Activated CD4-positive, alpha-beta T cell treated with anti-CD3 and anti-CD28 coated beads for 24 hours (primary cell): ENCODE data around the gene PDE11A.
"Not testable (repeated sequence)": the region's sequence is repeated elsewhere in the genome, so short reads cannot be mapped to it uniquely, and the experiment has no call there.

ENCODE experiments used
- DNase-seq, 2 donors: peaks; one replicate each; pipeline ENCODE4 v3.0.0-alpha.2; 2020; ENCODE audit warnings: low read depth in 2 of 2

Gene PDE11A

GRCh38 chr2:177818412-177818811 is 254.2 kb downstream of the PDE11A start:
- no peak for DNase-seq

DNA sequence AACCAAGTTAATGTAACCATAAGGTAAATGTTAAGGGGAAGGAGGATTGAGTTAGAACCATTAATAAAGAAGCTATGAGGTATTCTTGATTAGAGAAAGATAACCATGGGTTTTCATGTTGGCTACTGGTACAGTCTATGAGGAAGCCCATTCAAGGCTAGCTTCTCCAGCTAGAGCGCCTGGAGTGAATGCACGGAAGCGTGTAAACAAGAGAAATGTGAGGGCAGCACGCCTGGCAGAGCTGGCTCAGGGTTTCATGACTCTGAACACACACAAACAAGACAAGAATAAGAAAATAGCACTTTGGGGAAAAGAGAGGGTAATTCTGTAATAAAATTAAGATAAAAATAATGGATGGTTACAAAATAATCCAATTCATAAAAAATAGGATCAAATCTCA is 255.3 kb downstream of the PDE11A start:
- no peak for DNase-seq

DNA sequence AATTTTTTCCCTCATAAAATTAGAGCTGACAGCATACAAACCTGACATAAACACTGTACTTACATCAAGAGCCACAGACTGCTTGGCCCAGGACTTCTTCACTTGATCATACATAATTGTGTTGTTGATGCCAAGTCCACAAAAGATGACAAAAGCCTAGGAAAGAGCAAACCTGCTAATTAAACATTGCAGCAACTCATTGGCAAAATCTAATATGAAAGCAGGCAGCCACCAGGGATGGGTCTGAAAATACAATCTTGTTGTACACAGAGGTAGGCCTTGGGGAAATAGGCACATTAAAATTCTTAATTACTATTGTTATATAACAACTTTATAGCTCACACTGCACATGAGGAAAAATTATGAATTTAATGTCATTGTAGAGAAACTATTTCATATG is 255.8 kb downstream of the PDE11A start:
- DNase-seq, result no peak

DNA sequence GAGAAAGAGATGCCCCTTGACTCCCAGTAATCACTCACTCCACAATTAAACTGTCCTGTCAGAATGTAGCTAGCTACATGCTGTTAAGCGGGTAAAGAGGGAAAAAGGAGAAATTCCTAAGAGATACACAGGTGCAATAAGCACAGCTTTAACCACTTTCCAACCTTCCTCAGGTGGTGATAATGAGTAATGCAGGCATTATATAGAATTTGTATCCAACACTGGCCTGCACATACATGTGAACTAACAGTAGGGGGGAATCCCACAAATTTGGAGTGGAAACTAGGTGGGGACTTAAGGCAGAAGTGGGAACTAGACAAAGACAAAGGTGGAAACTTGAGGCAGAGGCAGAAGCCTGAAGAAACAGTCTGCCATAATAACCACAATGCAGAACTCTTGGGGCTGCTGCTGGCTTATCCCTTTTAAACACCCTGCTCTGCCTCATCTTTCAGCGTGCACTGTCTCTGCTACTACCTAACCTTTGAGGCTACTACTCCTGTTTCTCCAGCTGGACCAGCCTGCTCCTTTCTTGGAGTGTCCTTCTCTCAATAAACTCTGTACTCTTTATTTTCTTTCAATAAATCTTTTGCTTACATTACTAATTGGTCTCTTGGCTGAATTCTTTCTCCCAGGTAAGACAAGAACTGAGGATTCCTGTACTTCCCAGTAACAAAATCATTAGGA is 259.7 kb downstream of the PDE11A start:
- no peak for DNase-seq

GRCh38 chr2:177810906-177811305 is 261.7 kb downstream of the PDE11A start:
- DNase-seq, result no peak

GRCh38 chr2:177808984-177809809 is 263.4 kb downstream of the PDE11A start:
- DNase-seq, result no peak

DNA sequence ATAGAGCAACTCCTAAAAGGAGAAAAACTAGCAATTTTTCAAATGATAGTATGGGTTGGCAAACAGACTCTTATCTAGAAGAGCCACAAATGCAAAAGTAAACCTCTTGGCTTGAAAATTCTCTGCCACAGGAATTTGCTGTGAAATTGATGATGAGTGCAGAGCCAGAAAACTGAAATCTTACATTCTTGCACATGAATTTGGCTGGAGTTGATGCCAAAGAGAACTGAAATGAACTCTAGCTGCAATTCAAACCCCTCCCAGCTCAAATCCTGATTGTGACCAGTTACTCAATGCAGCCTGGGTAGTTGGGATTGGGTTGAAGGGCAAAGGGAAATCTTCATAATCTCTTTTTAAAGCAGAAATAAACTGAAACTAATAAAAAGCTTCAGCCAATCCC is 266.6 kb downstream of the PDE11A start:
- DNase-seq, result no peak

GRCh38 chr2:177799531-177799930 is 273.0 kb downstream of the PDE11A start:
- no peak for DNase-seq

DNA sequence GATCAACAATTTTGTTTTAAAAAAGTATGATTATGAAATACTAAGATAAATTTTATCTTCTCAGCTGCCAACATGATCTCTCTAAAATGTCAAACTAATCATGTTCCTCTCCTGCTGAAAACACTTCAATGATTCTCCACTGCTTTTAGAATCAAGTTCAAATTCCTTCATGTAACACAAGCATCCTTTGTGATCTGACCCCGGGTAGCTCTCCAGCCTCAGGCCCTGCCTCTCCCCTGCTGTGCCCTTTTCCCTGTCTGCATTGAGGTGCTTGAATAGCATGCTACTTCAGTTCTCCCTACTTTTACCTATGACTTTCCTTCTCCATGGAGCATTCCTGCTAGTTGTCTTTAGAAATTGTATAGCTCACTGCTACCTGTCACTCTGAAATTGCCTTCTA is 274.8 kb downstream of the PDE11A start:
- DNase-seq, result no peak

GRCh38 chr2:177796654-177797415 is 275.7 kb downstream of the PDE11A start:
- no peak for DNase-seq

DNA sequence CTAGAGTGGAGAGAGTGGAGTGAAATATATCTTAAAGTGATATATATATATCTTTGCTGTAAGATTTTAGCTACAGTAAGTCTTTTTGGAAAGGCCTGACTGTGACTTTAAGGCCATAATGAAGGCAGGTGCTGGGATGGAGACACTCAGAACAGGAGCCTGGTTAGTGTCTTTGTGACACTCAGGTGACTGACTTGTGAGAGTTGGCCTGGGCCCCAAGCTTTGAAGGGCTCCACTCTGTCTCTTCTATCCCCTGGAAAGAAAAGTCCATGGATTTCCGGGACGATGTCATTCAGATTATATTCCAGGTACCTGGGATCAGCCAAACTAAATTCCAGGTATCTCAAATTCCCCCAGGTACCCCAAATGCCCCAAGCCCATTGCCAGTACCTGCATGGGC is 276.6 kb downstream of the PDE11A start:
- no peak for DNase-seq

DNA sequence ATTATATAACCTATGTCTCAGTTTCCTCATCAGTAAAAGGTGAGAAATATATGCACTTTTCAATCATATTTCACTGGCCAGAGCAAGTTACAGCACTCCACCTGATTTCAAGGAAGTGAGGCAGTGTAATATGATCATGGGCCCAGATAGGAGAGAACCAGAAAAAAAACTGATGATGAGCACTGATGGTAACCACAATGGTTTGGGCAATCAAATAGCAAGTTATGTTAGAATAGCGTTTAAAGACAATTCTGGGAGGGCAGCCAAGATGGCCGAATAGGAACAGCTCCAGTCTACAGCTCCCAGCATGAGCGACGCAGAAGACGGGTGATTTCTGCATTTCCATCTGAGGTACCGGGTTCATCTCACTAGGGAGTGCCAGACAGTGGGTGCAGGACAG is 287.4 kb downstream of the PDE11A start:
- not testable (repeated sequence) for DNase-seq

DNA sequence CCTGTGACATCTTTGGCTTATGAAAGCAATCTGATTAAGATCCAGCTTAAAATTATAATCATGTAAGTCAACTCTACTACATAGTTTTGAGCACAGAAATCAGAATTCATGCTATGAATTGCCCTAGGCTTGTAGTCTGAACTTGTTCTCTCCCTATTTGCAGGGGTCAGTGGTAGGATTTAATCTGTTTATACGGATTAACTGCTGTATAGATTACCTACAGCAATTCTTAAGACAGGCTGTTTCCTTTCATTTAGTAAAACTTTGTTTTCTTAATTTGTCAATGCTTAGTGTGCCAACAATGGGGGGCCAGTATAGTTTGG is 287.9 kb downstream of the PDE11A start:
- DNase-seq, result no peak

DNA sequence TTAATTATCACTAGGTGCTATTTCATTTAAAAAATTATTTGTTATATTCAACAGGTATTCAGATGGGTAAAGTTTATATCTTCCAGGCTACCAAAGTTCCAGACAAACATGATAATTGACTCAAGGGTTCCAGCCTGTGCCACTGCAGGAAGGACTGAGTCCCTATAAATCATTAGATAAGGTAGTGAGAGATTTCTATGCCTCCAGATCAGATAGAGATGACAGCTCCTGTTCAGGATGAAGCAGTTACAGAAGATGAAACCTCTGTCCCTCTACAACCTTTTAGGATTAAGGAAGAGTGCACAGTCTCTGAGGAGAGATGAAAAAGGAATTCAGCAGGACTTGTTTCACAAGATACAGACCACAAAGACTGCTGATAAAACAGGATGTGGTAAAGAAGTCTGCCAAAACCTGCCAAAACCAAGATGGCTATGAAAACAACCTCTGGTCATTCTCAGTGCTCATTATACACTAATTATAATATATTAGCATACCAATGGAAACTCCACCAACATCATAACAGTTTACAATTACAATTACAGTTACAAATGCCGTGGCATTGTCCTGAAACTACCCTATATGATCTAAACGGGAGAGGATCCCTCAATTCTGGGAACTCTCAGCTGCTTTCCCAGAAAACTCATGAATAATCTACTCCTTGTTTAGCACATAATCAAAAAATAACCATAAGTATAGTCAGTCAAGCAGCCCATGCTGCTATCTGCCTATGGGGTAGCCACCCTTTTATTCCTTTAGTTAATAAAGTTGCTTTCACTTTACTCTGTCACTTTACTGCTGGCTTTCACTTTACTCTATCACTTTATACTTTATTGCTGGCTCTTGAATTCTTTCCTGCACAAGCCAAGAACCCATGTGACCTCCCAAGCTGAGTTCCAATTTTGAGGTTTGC is 288.5 kb downstream of the PDE11A start:
- DNase-seq, result no peak

GRCh38 chr2:177783091-177783490 is 289.5 kb downstream of the PDE11A start:
- DNase-seq, result no peak

DNA sequence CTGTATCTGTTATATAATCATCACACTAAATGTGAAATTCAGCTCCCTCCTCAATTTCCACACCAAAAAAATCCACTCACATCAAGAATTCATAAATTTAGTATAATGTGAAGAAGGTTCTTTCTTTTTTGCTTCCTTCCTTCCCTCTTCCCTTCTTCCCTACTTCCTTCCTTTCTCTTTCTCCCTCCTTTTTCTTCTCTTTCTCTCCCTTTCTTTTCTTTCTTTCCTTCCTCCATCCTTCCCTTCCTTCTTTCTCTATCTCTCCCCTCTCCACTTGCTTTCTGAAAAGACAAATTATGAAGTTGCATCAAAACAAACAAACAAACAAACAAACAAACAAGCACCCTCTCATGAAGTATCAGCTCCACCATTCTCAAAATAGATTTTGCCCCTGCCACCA is 290.0 kb downstream of the PDE11A start:
- DNase-seq, result no peak

DNA sequence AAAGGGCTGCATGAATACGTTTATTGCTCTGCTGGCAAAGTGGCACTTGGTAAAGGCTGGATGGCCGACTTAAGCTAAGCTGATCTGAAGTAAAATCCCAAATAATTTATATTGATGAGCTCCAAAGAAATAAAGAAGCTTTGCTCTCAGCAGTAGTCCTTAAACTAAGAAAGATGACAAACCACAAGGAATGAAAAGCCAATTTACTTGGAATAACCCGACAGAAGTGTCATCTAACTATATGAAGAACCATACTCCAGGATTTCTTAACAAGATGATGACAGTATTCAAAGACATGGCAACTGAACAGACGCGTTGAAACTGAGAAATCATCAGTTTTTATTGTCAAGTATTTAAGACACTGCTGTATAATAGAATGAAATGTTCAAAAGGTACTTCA is 294.1 kb downstream of the PDE11A start:
- no peak for DNase-seq

DNA sequence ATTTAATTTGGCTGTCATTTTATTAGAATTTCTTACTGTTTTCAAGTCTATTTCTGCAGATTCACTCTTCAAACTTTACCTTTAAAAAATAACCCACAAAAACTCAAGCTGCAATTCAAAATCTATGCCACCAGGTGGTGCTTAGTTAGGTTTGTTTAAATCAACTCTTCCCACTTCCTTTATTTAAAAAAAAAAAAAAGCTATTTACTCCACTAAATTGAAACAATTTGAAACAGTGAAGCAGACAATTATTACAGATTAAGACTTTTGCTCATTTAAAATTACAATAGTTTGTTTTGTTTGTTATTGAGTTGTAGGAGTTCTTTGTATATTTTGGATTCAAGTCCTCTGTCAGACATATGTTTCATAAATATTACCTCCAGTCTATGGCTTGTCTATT is 300.0 kb downstream of the PDE11A start:
- no peak for DNase-seq

DNA sequence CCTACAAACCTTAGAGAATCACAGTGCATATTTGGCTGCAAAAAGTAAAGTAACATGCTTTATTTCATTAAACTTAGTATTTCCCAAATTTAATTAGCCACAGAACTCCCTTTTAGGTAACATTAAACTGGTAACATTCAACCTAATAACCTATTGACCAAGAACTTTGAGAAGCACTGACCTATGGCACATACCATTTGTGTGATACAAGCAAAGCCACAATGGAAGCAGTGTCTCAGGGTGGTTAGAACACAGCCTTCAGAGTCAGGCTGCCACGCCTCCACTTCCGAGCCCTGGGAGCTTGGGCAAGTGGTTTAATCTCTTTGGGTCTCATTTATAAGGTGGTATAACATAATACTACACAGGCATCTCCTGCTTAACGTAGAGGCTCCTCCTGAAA is 301.4 kb downstream of the PDE11A start:
- DNase-seq, result no peak

- no peak for DNase-seq
Measured at GRCh38 chr2:177767768-177768167, 304.8 kb downstream of the PDE11A start.

DNA sequence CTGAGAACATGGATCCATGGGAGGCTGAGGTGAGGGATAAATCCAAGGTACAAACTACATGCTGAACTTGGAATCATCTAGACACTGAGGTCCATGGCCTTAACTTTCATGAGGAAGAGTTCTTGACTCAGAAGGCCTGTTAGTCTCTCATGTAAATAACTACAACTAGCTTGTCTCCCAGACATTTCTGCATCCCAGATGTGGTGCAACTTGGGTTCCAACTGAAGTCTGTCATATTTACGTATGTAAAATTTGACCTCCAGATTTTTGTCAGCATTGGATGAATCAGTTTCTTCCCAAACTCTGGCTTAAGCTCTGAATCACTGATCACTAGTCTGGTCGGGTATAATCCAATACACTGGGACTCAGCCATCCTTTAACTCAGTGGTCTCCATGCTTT is 306.9 kb downstream of the PDE11A start:
- no peak for DNase-seq
